PC-3 (cell line): ENCODE data around the gene UMODL1. TPM values are rescaled to one million over a fixed set of nuclear protein-coding genes. Genes with fewer than 3 reads are reported as not detected.

ENCODE experiments used
- ATAC-seq: fragments of 200-7000 bp; cut with Tn5 transposase; 2 replicates; pipeline ENCODE4 v1.9.1; 2020; ENCODE audit warnings: mild to moderate bottlenecking, moderate library complexity
- BruUV-seq: library from RNA; stranded (reverse); fragments of 400-500 nt; replicated peaks from 2 replicates; lab custom pipeline; 2021; lab: Mats Ljungman, UMichigan
- CTCF ChIA-PET: fragments of 300-600 bp; sonication (Branson Sonifier 250); formaldehyde crosslinking; loops from one replicate; lab custom pipeline; 2022; ENCODE audit warnings: antibody characterized with exemption; lab: Charles Lee
- POLR2A ChIA-PET: fragments of 300-600 bp; sonication (Branson Sonifier 250); formaldehyde crosslinking; loops from one replicate; lab custom pipeline; 2022; ENCODE audit warnings: antibody characterized with exemption; ENCODE audit not compliant: unreplicated experiment; lab: Charles Lee
- DNase-seq: peaks from one replicate; pipeline ENCODE4 v3.0.0-alpha.2; 2015
- H2AFZ ChIP-seq: fragments of 300-600 bp; sonication (generic); 2 replicates; pipeline ENCODE4 v1.6.0; 2016; ENCODE audit warnings: antibody characterized with exemption, low read length
- H3F3A ChIP-seq: fragments of 300-600 bp; sonication (generic); one replicate; pipeline ENCODE4 v1.6.0; 2017; ENCODE audit warnings: antibody characterized with exemption, low read length, control low read depth, mild to moderate bottlenecking; ENCODE audit not compliant: unreplicated experiment
- H3K27ac ChIP-seq: fragments of 300-600 bp; sonication (generic); 2 replicates; pipeline ENCODE4 v1.5.1; 2016; ENCODE audit warnings: mild to moderate bottlenecking, low read length
- H3K27me3 ChIP-seq: fragments of 300-600 bp; sonication (generic); 2 replicates; pipeline ENCODE4 v1.6.1; 2016; ENCODE audit warnings: low read length, mixed read lengths
- H3K36me3 ChIP-seq: fragments of 300-600 bp; sonication (generic); 2 replicates; pipeline ENCODE4 v1.6.1; 2016; ENCODE audit warnings: low read depth, mixed run types, low read length, mixed read lengths
- H3K4me1 ChIP-seq: fragments of 300-600 bp; sonication (generic); 2 replicates; pipeline ENCODE4 v1.5.1; 2016; ENCODE audit warnings: low read length; ENCODE audit not compliant: insufficient read depth
- H3K4me2 ChIP-seq: fragments of 300-600 bp; sonication (generic); 2 replicates; pipeline ENCODE4 v1.6.0; 2016; ENCODE audit warnings: low read length
- H3K4me3 ChIP-seq: fragments of 300-600 bp; sonication (generic); 2 replicates; pipeline ENCODE4 v1.5.1; 2016; ENCODE audit warnings: mild to moderate bottlenecking, low read length, mixed read lengths
- H3K79me2 ChIP-seq: fragments of 300-600 bp; sonication (generic); 2 replicates; pipeline ENCODE4 v1.6.1; 2017; ENCODE audit warnings: low read length, mixed read lengths
- H3K9ac ChIP-seq: fragments of 300-600 bp; sonication (generic); 2 replicates; pipeline ENCODE4 v1.6.0; 2016; ENCODE audit warnings: mild to moderate bottlenecking, low read length
- H3K9me2 ChIP-seq: fragments of 300-600 bp; sonication (generic); replicated peaks from 2 replicates; pipeline ENCODE4 v1.6.1; 2016; ENCODE audit warnings: mixed run types, low read length, mixed read lengths
- H3K9me3 ChIP-seq: fragments of 300-600 bp; sonication (generic); 2 replicates; pipeline ENCODE4 v1.6.1; 2016; ENCODE audit warnings: low read length, mixed read lengths
- H4K20me1 ChIP-seq: fragments of 300-600 bp; sonication (generic); 2 replicates; pipeline ENCODE4 v1.6.1; 2016; ENCODE audit warnings: low read length, mixed read lengths
- EZH2 ChIP-seq: fragments of 300-600 bp; sonication (generic); IDR thresholded peaks from one replicate; pipeline ENCODE4 v1.6.1; 2017; ENCODE audit warnings: antibody characterized with exemption, mild to moderate bottlenecking, low read length; ENCODE audit not compliant: unreplicated experiment
- EZH2phosphoT487 ChIP-seq: fragments of 300-600 bp; sonication (generic); IDR thresholded peaks from 2 replicates; pipeline ENCODE4 v1.6.1; 2018; ENCODE audit warnings: mild to moderate bottlenecking, antibody characterized with exemption, low read length, borderline replicate concordance
- intact Hi-C: fragments of 100-400 bp; cut with micrococcal nuclease; formaldehyde crosslinking; loops from 2 replicates; pipeline ENCODE4 v1.9.0; 2023
- total RNA-seq: library from RNA; depleted of rRNA; stranded (reverse); fragments of >200 nt; gene quantifications from 2 replicates; pipeline ENCODE4 v1.2.3, GENCODE V29; 2014; rRNA removed
- TF ChIP-seq, protein P1 (sequence below): fragments of 300-600 bp; sonication (generic); conservative IDR thresholded peaks from 2 replicates; pipeline ENCODE4 v1.5.1; 2017; ENCODE audit warnings: antibody characterized with exemption, low read depth, mild to moderate bottlenecking, low read length

UMODL1 gene
- total RNA-seq, 1 experiment from 2014 or later = not detected

GRCh38 chr21:42191696-42192595, 120.8 kb downstream of the UMODL1 start:
- ATAC-seq (no peak), DNase-seq (peak; percentile 5)
- H3K9me2 ChIP-seq = no peaks in the 10 kb centered on the region
- H3F3A ChIP-seq = no peaks in the 10 kb centered on the region
- H3K4me1 ChIP-seq = peaks cover 9% of the 10 kb centered on the region
- no peaks in the 10 kb centered on the region for H4K20me1 ChIP-seq
- ChIA-PET CTCF (no interaction called here), POLR2A (no interaction called here)
- H3K4me3 ChIP-seq = no peak overlapping the region
- H3K79me2 ChIP-seq = no peaks in the 10 kb centered on the region
- no peak overlapping the region for H3K9ac ChIP-seq
- no peak overlapping the region for H2AFZ ChIP-seq
- intact Hi-C loops = no loop called here
- BruUV-seq = no TSS peak
- no peaks in the 10 kb centered on the region for H3K36me3 ChIP-seq
- H3K9me3 ChIP-seq = no peaks in the 10 kb centered on the region
- TF ChIP-seq EZH2 (no peak), EZH2phosphoT487 (no peak)
- TF ChIP-seq, protein P1, sequence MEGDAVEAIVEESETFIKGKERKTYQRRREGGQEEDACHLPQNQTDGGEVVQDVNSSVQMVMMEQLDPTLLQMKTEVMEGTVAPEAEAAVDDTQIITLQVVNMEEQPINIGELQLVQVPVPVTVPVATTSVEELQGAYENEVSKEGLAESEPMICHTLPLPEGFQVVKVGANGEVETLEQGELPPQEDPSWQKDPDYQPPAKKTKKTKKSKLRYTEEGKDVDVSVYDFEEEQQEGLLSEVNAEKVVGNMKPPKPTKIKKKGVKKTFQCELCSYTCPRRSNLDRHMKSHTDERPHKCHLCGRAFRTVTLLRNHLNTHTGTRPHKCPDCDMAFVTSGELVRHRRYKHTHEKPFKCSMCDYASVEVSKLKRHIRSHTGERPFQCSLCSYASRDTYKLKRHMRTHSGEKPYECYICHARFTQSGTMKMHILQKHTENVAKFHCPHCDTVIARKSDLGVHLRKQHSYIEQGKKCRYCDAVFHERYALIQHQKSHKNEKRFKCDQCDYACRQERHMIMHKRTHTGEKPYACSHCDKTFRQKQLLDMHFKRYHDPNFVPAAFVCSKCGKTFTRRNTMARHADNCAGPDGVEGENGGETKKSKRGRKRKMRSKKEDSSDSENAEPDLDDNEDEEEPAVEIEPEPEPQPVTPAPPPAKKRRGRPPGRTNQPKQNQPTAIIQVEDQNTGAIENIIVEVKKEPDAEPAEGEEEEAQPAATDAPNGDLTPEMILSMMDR = no peak
- no peaks in the 10 kb centered on the region for H3K27me3 ChIP-seq
- H3K4me2 ChIP-seq = no peak overlapping the region
- no peak overlapping the region for H3K27ac ChIP-seq

Other genes starting within 250 kb of the UMODL1 start
- 13.4 and 16.8 TPM in 2 replicates for gene PRDM15, start 192.0 kb upstream of the UMODL1 start, total RNA-seq
- gene C2CD2, start 117.3 kb upstream of the UMODL1 start, total RNA-seq = 50.4 and 81.4 TPM in 2 replicates
- 8.1 and 9.2 TPM in 2 replicates for gene ZBTB21, start 61.0 kb upstream of the UMODL1 start, total RNA-seq
- 0.66 and 2.0 TPM in 2 replicates for gene ABCG1, start 147.8 kb downstream of the UMODL1 start, total RNA-seq
- gene TFF3, start 244.1 kb downstream of the UMODL1 start, total RNA-seq = 2.8 and 9.1 TPM in 2 replicates